ENCODE results near the gene CSRP3.

The CSRP3 gene

DNA sequence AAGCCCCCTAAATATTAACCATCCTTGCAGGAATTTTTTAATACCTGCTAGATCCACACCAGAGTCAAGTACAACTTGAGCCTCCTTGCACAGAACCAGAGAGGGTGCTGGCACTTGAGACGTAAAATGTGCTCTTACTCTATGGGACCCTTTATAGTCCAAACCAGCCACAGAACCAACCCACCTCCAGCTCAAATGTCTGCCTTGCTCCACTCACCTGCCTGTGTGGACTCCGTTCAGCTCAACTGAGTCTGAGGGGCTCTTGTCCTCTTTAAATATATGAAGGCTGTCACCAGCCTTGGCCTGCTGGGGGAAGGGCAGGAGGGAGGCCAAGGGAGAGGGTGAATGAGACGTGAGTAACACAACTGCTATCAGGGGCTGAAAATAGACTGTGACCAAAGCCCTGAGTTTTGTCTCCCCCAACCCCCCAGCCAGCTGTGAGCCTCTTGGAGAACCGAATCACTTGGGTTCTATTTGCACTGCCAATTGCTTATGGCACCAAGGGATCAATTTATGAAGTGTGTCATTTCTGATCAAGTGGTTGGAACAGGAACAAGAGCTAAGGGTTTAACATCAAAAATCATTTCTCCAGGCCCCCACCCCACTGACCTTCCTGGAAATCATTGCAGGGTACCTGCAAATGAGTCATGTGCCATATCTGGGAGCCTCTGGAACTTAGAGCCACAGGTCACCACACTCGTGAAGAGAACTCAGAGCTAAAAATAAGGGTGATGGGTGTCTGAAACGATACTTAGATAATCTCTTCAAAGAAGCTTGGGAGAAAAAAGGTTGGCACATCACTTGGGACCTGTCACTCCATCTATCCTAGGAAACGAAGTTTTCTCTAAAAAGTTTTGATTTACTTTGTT, at the start of gene CSRP3:
Gene CSRP3, minus strand, starts transcription at position 247 of the 869 bp plus-strand sequence. CDS start 9,535 bp downstream, outside the sequence.
- no peak for DNase-seq

DNA sequence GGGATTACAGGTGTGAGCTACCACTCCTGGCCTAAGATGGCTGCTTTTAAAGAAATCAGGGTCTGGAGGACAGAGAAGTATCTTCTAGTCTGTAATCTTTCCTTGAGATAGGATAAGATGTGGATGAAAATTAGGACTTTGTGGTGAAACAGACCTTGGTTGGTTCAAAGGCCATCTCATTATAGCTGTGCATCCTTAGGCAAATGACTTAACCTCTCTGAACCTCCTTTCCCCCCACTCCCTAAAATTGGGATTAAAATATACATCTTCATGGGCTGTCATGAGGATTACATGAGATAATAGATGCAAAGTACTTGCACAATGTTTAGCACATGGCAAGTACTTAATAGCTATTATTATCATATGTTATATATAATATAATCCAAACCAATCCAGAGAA, 49.8 kb upstream of the CSRP3 start:
- no peak for DNase-seq

DNA sequence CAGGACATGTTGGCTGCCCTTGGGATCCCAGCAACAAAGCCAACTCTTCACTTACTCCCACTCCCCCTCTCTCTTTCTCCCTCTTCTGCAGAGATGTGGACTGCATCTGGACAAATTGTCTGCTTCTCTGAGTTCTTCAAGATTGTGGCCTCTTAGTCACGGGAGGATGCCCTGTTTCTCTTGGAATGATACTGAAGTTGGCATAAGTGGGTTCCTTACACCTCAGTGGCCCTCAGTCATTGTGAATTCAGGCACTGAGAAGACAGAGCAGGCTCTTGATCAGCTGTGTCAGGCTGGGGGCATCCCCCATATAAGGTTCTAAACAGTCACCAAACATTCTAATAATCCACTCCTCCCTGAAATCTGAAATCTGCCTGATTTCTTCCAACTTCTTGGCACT, 45.0 kb upstream of the CSRP3 start:
- DNase-seq = no peak

- DNase-seq = no peak
Measured at GRCh38 chr11:19245351-19245750, 43.6 kb upstream of the CSRP3 start.

- DNase-seq = no peak
Measured at GRCh38 chr11:19244621-19245020, 42.8 kb upstream of the CSRP3 start.

DNA sequence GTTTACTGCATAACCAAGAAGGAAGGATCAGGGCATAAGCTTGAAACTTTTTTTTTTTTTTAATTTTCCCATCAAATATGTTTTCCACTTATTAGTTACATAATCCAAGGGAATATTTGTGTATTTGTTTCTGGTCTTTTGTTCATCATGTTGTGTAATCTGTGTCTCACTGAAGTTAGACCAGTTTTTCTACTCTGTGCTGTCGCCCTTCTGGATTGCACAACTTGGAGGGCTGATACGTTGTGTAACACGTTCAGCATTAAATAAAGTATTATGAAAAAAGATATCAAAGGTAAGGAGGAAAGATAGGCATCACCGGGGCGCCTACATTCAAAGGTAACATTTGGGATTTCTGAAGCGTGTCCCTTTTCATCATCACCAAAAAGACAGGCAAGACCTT, 42.3 kb upstream of the CSRP3 start:
- DNase-seq = no peak

DNA sequence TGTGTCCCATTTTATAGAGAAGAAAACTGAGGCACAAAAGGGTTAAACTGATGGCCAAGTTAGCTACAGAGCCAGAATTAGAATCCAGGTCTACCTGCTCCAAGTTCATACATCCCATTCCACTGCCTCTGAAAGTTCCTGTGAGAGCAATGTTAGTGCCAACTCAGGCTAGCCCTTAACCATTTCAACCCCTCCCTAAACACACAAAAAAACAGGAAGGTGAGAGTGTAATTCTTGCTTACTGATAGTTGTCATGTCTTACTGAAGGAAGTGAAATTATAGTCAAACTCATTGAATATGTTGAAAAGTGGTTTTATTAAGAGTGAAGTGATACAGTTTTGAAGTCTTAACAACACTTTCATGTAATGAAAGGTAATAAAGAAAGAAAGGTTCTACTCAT, 41.8 kb upstream of the CSRP3 start:
- no peak for DNase-seq

DNA sequence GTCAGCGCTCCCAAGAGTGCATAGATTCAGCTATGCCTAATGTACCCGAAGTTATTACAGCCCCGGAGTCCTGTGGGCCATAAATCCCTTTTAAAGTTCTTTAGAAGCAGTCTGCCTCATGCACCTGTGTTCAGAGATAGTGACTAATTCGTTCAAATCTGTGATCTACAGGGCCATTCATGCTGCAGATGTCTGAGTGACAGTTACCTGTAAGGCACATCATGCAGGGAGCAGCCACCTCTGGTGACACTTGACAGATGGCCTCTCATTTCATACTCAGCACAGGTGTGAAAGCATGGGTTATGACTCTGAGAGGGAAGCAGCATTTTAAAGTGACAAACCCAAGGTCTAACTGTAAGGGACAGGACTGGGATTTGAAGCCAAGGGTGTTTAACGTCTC, 41.4 kb upstream of the CSRP3 start:
- DNase-seq = no peak

DNA sequence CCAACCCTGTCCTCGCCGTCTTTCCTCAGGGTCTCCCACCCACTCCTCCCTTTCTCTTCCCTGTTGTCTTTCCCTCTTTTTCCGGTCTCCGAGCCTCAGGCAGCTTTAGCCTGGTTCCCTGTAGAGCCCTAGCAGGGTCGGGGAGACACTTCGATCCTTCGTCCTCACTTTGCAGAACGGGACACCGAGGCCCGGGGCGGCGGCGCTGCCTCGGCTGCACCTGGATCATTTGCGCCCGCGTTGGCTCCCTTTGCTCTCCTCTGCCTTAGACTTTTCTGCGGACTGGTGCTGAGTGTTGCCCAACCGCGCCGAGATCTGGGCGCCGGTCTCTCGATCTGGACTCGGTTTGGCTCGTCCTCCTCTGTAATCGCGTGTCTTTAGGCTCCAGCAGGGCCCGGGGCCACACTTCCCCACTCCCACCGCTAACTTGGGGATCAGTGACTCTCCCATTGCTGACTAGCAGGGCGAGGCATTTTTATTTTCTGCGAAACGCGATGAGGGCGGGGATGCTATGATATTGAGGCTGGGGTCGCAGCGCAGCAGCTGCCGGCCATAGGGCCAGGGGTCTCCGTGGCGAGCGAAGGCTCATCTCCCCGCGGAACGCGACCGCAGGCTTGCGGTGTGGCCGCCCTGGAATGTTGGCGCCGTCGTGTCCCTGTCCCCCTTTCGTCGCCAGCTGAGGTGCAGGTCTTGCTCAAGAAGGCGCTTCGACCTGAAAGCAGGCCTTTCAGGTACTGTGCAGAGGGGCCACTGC, 40.6 kb upstream of the CSRP3 start:
- no peak for DNase-seq

DNA sequence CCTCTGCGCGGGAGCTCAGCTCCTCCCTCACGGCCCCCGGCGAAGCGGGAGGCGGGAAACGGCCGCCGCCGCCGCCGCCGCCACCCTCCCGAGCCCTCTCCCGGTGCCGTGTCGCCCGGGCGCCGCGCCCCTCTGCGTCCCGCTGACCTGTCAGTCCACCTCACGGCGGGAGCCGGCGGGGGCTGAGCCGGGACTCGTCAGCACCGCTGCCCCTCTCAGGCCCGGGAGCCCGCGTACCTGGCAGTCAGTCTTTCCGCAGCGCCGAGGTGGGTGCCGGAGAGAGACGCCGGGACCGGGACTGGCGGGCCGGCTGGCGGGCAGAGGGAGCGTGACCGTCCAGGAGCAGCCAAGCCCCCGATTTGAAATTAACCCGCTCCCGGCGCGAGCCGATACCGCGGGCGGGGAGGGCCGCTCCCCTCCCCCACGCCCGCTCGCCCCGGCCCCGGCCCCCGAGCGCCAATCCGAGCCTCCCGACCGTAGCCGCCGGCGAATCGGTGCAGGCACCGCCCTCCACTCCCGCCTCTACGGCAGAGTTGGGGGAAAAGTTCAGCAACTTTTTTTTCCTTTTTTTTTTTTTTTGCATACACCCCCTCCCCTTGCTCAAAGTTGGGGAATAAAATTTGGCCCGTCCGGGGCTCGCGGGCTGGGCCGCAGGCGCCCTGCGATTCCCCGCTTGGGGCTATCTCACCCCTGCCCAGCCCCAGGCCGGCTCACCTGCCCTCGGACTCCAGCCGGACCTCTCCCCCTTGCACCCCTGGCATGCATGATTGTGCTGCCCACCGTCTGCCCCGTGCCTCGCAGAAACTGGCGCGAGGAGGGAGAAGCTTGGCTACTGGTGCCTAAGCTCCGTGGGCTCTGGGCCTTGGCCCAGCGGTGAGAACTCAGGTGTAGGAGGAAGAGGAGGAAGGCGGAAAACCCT, 39.7 kb upstream of the CSRP3 start:
- peak in 1 of 6 experiments; percentile 16 for DNase-seq

- DNase-seq = peak; percentile 31 to 60 (median 50)
Measured at GRCh38 chr11:19240420-19241259, 38.9 kb upstream of the CSRP3 start, which contains the start of gene E2F8. Gene E2F8, minus strand, starts transcription at chr11:19240945. Its CDS starts 824 bp downstream, at chr11:19240121.

- DNase-seq = no peak
Measured at GRCh38 chr11:19239039-19239438, 37.3 kb upstream of the CSRP3 start.

- no peak for DNase-seq
Measured at GRCh38 chr11:19237813-19238212, 36.0 kb upstream of the CSRP3 start.

DNA sequence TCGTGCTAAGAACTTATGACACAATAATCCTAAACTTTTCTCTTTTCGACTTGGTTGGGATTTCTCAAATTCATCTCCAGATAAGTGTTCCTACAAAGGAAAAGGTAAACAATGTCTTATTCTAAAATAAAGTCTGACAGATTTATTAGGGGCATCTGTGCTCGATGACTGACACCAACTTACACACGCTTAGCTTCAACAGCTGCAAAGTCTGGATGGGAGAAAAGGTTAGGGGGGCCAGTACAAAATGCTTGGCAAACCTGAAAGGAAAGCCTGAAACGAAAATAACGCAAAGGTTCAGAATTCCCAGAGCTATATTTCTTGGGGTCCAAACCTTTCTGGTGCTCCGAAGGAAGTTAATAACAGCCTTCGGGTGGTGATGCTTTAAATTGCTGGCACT, 35.6 kb upstream of the CSRP3 start:
- DNase-seq = no peak

GRCh38 chr11:19234231-19234817, 32.5 kb upstream of the CSRP3 start:
- DNase-seq = no peak

DNA sequence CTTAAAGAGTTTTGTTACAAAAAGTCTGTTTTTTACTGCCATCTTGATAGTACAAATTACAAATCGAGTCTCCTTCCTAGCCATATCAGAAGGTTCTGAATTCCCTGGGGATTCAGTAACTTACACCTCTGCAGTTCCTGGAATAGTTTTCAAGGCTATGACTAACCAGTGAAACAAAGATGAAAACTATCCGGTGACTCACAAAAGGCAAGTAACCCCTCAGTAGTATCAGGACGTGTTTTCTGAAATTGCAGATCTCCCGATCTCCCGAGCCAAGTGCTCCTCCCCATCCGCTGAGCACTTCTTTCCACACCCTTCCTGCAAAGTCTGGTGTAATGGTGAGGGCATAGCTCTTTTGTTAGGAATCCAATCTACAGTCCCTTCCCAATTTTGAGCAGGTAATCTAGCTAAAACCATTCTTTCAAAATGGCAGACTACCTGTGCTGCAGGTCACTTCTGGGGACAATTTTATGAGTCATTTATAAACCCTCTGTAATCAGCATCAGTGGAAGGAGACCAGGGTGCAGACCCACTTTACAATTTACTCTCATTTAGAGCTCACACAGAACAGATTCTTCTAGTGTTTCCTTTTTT, 31.2 kb upstream of the CSRP3 start:
- DNase-seq = no peak

- DNase-seq = no peak
Measured at GRCh38 chr11:19229671-19230070, 27.9 kb upstream of the CSRP3 start.

DNA sequence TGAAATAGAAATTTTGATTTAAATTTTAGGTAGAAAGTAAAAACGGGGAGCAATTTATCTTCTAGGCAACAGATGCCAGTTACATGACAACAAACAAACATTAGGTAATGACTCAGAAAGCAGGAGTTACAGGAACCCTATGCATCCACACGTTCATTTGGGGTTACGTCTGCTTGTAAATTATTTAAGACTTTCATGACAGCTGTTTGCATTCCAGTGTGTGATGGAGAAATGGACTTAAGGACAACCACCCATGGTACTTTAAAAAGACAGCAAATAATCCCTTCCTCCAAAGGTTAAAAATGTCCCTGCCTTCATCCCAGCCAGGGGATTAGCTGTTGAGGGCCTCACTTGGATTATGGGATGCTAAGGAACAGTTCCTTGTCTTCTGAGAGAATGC, 27.2 kb upstream of the CSRP3 start:
- DNase-seq = no peak

DNA sequence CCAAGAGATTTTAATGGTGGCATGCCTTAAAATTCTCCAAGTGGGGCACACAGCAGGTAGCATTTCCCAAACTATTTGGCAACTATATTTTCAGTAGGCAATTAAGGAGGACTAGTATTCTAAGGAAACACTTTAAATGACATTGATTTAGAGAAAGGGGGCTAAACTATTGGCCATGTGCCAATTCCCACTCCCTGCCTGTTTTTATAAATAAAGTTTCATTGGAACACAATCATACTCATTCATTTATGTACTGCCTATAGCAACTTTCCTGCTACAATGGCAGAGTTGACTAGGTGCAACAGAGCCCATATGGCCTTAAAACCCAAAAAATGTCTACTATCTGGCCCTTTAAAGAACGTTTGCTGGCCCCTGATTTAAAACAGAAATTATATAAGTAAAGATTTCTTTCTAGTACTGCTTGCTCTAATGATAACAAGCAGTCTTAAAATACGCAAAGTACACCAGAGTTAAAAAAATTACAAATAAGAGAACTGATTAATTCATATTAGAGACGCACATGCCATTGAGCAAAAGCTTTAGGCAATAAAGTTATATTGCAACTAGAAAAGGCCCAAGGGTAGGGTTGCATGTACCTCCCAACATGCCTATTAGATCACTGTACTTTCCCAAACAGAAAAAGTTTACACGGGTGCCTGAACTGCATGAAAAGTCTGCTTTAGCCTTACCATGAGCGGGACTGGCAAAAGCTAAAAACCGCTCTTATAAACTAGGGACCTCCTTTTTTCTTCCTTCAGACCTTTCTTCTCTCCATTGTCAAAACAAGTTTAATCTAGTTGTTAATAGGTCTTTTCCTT, 24.8 kb upstream of the CSRP3 start:
- DNase-seq = no peak

GRCh38 chr11:19225581-19225980, 23.8 kb upstream of the CSRP3 start:
- no peak for DNase-seq

Measured in stimulated activated naive CD4-positive, alpha-beta T cell (primary cell).